ENCODE results near the gene EXTL2.
"Not testable (repeated sequence)": the region's sequence is repeated elsewhere in the genome, so short reads cannot be mapped to it uniquely, and the experiment has no call there.

DNA sequence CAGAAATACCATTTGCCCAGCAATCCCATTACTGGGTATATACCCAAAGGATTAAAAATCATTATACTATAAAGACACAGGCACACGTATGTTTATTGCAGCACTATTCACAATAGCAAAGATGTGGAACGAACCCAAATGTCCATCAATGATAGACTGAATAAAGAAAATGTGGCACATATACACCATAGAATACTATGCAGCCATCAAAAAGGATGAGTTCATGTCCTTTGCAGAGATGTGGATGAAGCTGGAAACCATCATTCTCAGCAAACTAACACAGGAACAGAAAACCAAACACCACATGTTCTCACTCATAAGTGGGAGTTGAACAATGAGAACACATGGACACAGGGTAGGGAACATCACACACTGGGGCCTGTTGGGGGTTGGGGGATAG is 69.0 kb downstream of the EXTL2 start:
- TF ChIP-seq, protein P1, sequence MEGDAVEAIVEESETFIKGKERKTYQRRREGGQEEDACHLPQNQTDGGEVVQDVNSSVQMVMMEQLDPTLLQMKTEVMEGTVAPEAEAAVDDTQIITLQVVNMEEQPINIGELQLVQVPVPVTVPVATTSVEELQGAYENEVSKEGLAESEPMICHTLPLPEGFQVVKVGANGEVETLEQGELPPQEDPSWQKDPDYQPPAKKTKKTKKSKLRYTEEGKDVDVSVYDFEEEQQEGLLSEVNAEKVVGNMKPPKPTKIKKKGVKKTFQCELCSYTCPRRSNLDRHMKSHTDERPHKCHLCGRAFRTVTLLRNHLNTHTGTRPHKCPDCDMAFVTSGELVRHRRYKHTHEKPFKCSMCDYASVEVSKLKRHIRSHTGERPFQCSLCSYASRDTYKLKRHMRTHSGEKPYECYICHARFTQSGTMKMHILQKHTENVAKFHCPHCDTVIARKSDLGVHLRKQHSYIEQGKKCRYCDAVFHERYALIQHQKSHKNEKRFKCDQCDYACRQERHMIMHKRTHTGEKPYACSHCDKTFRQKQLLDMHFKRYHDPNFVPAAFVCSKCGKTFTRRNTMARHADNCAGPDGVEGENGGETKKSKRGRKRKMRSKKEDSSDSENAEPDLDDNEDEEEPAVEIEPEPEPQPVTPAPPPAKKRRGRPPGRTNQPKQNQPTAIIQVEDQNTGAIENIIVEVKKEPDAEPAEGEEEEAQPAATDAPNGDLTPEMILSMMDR (IDR thresholded peaks at IDR 0.05; ENCODE audit: extremely low read depth in 1 of 2, insufficient read depth in 1 of 2, low read depth in 1 of 2, low read length in 2 of 2), result not testable (repeated sequence)
- TF ChIP-seq, protein P2, sequence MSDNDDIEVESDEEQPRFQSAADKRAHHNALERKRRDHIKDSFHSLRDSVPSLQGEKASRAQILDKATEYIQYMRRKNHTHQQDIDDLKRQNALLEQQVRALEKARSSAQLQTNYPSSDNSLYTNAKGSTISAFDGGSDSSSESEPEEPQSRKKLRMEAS (IDR thresholded peaks at IDR 0.05; ENCODE audit: insufficient read depth, insufficient read length), result not testable (repeated sequence)
- not testable (repeated sequence) for TF ChIP-seq POLR2A (IDR thresholded peaks at IDR 0.05; ENCODE audit: low read depth, low read length); POLR2AphosphoS5 (IDR thresholded peaks at IDR 0.05; ENCODE audit: insufficient read depth, low read depth, low read length)

Measured in endothelial cell of umbilical vein (primary cell).